HG03175 (cell line): ENCODE data around the gene LYPD6.

ENCODE experiments used
- ATAC-seq: cut with Tn5 transposase; IDR thresholded peaks from one replicate; pipeline ENCODE4 v1.9.1; 2021; ENCODE audit warnings: mild to moderate bottlenecking, moderate library complexity; ENCODE audit not compliant: unreplicated experiment

The LYPD6 gene

DNA sequence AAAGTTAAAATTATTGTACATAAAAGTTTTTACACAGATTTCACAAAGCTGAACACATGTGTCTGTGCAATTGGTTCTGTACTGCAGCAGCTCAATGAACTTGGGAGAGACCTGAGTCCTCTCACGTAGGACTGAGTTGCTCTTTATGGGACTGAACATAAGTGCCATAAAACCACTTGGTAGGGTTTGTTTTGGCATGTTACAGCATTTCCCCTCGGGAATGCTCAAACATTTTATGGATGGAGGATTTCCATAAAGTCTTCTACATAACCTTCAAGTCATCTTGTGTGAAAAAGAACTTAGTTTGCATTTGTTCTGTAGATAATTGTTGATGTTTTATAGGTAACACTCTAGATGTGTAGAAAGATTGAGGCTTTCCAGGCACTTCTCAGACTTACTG is 15.9 kb downstream of the LYPD6 start:
- no peak for ATAC-seq

GRCh38 chr2:149348291-149348690 is 17.9 kb downstream of the LYPD6 start:
- ATAC-seq = no peak

DNA sequence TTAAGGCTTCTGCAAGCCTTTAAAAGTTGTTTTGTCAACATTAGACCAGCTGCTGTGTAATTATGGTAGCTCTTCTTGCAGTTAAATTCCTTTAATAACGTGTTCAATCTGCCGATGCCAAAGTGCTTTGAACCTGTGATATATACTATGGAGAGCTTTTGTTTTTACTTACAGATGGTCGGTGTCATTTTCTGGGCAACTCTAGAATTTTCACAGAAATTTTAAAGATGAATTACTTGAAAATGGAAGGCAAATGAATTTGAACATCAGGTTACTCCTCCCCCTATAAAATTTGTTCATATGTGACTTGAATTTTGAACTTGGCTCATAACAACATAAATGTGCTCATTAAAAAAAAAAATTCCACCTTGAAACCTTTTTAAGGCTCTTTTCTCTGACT is 23.0 kb downstream of the LYPD6 start:
- no peak for ATAC-seq

GRCh38 chr2:149355716-149356422 is 25.5 kb downstream of the LYPD6 start:
- ATAC-seq = no peak

- no peak for ATAC-seq
Measured at GRCh38 chr2:149357058-149357457, 26.7 kb downstream of the LYPD6 start.

DNA sequence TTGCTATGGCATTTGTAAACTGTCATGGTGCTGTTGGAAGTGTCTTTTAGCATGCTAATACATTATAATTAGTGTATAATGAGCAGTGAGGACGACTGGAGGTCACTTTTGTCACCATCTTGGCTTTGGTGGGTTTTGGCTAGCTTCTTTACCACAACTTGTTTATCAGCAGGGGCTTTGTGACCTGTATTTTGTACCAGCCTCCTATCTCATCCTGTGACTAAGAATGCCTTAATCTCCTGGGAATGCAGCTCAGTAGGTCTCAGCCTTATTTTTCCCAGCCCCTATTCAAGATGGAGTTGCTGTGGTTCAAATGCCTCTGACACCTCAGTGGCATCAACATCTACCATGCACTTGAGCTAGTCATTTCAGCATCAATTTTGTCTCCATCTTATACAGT is 29.7 kb downstream of the LYPD6 start:
- no peak for ATAC-seq

- ATAC-seq = no peak
Measured at GRCh38 chr2:149363958-149364357, 33.6 kb downstream of the LYPD6 start.

DNA sequence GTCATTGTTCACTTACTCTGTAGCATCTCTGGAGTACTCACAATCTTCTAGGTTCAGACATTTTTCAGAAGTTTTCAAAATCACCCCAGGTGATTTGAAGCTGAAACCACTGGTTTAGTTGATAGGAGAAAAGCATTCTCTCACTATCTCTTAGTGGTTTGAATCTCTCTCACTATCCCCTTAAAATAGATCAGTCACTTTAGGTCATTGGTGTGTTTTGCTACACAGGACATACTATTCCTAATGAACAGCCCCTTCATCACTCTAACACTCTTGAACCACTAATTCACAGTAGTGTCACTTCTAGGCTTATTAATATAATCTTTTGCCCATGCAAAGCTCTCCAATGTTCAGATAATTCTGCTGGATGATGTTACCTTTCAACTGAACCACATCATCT is 34.5 kb downstream of the LYPD6 start:
- no peak for ATAC-seq

- ATAC-seq = no peak
Measured at GRCh38 chr2:149365931-149366583, 35.7 kb downstream of the LYPD6 start.

DNA sequence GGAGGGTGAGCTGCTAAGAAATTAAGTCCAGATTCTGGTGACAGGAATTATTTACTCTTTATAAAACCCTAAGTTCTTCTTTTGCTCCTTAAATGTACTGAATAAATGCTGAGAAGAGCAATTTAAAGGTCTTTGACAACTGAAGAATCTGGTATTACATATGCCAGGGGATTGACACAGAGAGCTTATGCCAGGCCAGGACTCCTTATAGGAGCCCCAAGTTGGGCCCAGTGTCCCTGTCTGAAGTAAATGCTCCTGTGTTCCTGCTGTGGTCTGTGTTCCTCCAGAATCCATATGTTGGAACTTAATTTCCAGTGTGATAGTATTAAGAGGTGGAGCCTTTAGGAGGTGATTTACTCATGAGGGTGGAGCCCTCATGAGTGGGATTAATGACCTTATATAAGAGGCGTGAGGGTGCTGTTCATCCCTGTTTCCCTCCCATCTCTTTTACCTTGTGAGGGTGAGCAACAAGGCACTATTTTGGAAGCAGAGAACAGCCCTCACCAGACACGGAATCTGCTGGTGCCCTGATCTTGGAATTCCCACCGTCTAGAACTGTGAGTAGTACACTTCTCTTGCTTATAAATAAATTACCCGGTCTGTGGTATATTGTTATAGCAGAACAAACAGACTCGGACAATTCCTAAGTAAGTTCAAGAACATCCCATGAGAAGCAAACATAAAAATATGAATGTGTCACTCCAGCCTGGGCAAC is 39.8 kb downstream of the LYPD6 start:
- no peak for ATAC-seq

- ATAC-seq = no peak
Measured at GRCh38 chr2:149371476-149371875, 41.1 kb downstream of the LYPD6 start.

- no peak for ATAC-seq
Measured at GRCh38 chr2:149375801-149376361, 45.5 kb downstream of the LYPD6 start.

DNA sequence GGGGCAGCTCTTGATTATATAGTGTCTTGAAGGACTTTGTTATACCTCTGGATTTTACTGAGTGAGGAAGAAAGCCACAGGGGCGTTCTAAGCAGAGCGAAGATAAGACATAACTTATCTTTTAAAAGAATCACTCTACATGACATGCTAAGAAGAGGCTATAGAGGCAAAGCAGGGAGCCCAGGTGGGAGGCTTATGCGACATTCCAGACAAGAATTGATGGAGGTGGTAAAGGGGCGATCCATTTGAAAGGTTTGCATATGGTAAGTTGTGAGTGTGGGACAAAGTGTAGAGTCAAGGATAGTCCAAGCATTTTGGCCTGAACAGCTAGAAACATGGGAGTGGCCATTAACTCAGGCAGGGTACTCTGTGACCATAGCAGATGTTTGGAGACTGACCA is 49.8 kb downstream of the LYPD6 start:
- ATAC-seq = no peak

DNA sequence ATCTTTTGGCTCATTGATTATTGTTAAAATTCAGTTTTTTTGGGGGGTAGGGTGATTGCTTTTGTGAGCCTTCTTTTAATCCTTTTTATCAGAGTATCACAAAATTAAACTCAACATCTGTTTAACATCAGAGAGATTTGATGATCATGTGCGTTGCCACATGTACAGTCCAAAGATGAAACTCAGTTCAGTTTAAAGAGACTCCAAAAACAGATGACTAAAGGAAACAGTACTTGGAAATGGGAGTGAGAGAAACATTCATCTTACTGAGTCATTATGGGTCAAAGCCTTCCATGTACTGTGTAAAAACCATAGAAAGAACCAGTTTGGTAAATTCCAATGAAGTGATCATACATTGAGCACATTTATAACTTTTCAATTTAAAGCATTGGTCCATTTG is 53.0 kb downstream of the LYPD6 start:
- ATAC-seq = no peak

GRCh38 chr2:149385350-149385749 is 55.0 kb downstream of the LYPD6 start:
- no peak for ATAC-seq

GRCh38 chr2:149387411-149387810 is 57.0 kb downstream of the LYPD6 start:
- ATAC-seq = no peak

DNA sequence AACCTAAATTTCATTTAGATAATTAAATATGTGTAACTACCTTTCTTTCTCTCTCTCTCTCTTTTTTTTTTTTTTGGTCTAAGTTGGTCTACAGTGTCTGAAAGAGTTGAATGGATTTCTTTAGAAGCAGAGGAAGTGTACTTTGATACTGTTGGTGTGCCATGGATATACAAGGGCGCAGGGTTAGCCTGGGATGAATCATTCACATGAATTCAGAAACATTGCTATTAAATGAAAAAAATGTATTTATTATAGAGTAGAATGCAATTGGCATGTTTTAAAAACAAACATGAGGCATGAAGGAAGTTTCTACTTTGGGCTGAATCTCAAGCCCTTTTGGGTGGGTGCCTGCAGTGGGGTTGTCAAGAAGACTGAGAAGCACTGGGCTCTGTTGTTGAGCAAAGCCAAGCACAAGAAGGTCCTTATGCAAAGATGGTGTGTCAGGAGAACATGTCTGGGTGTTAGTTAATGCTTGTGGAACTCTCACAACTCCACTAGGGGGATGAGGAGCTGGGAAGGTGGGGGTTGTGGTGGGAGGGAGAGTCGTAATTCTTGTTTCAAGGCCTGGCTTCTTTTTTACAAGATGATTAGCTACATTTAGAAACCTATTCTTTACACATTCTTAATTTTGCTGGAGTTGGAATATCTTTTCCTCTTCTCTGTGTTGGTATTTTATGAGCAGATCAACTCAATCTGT is 57.9 kb downstream of the LYPD6 start:
- ATAC-seq = no peak

- ATAC-seq = no peak
Measured at GRCh38 chr2:149389506-149390167, 59.2 kb downstream of the LYPD6 start.

GRCh38 chr2:149393614-149394013 is 63.2 kb downstream of the LYPD6 start:
- no peak for ATAC-seq

- no peak for ATAC-seq
Measured at GRCh38 chr2:149394864-149395263, 64.5 kb downstream of the LYPD6 start.
